ENCODE data around the gene FHIT. TPM values are rescaled to one million over a fixed set of nuclear protein-coding genes. Genes with fewer than 3 reads are reported as not detected.

Gene FHIT
- total and polyA plus RNA-seq, 2 of the 4 experiments (the other 2 are of a cell fraction), result 0.07 TPM; not detected in 1

DNA sequence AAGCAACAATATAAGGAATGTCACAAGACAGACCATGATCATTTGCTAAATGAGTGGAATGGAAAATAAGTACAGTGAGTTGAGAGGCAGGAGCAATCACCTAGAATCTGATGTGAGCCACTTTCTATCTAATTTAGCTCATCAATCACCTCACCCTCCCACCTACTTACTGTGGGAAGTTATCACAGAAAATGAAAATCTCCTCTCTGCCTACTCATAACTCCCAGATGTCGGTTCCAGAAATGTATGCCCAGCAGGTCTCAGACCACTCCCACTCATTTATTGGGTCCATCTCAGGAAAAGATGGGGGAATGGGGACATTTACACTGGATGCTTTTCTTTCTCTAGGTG, 270.9 kb downstream of the FHIT start:
- Histone ChIP-seq H4K20me1 (ENCODE audit: insufficient read depth, low read length) (no peaks in the 10 kb centered on the region), H3K4me3 (ENCODE audit: insufficient read depth, low read depth, low read length) (no peak overlapping the region), H3K27me3 (ENCODE audit: control insufficient read depth, insufficient read depth, low read length) (no peaks in the 10 kb centered on the region), H2AK9ac (replicated peaks; ENCODE audit: low read depth, low read length, poor library complexity) (no peak overlapping the region), H3K9ac (ENCODE audit: low read depth, low read length) (no peak overlapping the region), H3K23ac (ENCODE audit: low read depth, low read length) (no peak overlapping the region), H4K5ac (ENCODE audit: low read depth, low read length) (no peak overlapping the region), H4K8ac (ENCODE audit: low read depth in 2 of 2, low read length in 2 of 2) (no peak overlapping the region), H2BK5ac (ENCODE audit: low read depth, low read length, poor library complexity, severe bottlenecking) (no peak overlapping the region), H3K27ac (ENCODE audit: insufficient read depth, low read length) (no peak overlapping the region), H4K91ac (ENCODE audit: insufficient read depth, low read depth, low read length) (no peak overlapping the region), H3K4me1 (ENCODE audit: control insufficient read depth, insufficient read depth, low read length) (no peaks in the 10 kb centered on the region), H3K4me2 (ENCODE audit: low read depth, low read length) (no peak overlapping the region), H2AK5ac (ENCODE audit: low read depth, low read length) (no peak overlapping the region), H3K56ac (ENCODE audit: extremely low read depth, insufficient read depth, low read length) (no peak overlapping the region), H2AFZ (replicated peaks; ENCODE audit: low read length, poor library complexity) (no peak overlapping the region), H2BK15ac (ENCODE audit: low read depth, low read length) (no peak overlapping the region), H3K9me3 (ENCODE audit: control insufficient read depth, insufficient read depth, low read length) (peaks cover 10% of the 10 kb centered on the region), H2BK120ac (ENCODE audit: low read depth, low read length) (no peak overlapping the region), H2BK20ac (ENCODE audit: low read depth, low read length) (no peak overlapping the region), H3K14ac (replicated peaks; ENCODE audit: low read depth, low read length) (no peak overlapping the region), H3K36me3 (ENCODE audit: control insufficient read depth, insufficient read depth, low read length) (no peaks in the 10 kb centered on the region), H3K18ac (ENCODE audit: low read depth, low read length) (no peak overlapping the region), H3K9me1 (ENCODE audit: insufficient read depth, low read length) (no peaks in the 10 kb centered on the region), H3K79me1 (ENCODE audit: low read depth in 1 of 2, low read length in 2 of 2) (no peaks in the 10 kb centered on the region), H3K4ac (ENCODE audit: low read depth, low read length) (no peak overlapping the region)
- BruUV-seq (replicated peaks), result no TSS peak
- ChIA-PET POLR2A (ENCODE audit: unreplicated experiment) (no interaction called here), CTCF (no interaction called here)
- no CpG with 5 or more reads among the region's 1 CpG for WGBS, 2 experiments (ENCODE audit: extremely low coverage in 2 of 2, insufficient read length in 1 of 2)
- dilution Hi-C loops (cut with HindIII; ENCODE audit: low sequenced_read_pairs, unreplicated experiment), result no loop called here
- ATAC-seq (ENCODE audit: low read depth), result no peak
- no peak for DNase-seq
- intact Hi-C loops (cut with micrococcal nuclease), result no loop called here
- in situ Hi-C loops (cut with MboI; ENCODE audit: low sequenced_read_pairs), result no loop called here
- no peak for TF ChIP-seq ELK1 (IDR thresholded peaks at IDR 0.05; ENCODE audit: borderline replicate concordance, low read depth, low read length)
- no peak for TF ChIP-seq MAFK (IDR thresholded peaks at IDR 0.05; ENCODE audit: low read depth, low read length)
- TF ChIP-seq CHD1 (IDR thresholded peaks at IDR 0.05; ENCODE audit: low read depth, low read length), result no peak
- TF ChIP-seq MXI1 (IDR thresholded peaks at IDR 0.05; ENCODE audit: borderline replicate concordance, low read depth, low read length), result no peak
- no peak for TF ChIP-seq NFE2L2 (IDR thresholded peaks at IDR 0.05; ENCODE audit: low read depth, low read length)
- no peak for TF ChIP-seq RFX5 (IDR thresholded peaks at IDR 0.05; ENCODE audit: low read depth, low read length)
- TF ChIP-seq, protein P1, sequence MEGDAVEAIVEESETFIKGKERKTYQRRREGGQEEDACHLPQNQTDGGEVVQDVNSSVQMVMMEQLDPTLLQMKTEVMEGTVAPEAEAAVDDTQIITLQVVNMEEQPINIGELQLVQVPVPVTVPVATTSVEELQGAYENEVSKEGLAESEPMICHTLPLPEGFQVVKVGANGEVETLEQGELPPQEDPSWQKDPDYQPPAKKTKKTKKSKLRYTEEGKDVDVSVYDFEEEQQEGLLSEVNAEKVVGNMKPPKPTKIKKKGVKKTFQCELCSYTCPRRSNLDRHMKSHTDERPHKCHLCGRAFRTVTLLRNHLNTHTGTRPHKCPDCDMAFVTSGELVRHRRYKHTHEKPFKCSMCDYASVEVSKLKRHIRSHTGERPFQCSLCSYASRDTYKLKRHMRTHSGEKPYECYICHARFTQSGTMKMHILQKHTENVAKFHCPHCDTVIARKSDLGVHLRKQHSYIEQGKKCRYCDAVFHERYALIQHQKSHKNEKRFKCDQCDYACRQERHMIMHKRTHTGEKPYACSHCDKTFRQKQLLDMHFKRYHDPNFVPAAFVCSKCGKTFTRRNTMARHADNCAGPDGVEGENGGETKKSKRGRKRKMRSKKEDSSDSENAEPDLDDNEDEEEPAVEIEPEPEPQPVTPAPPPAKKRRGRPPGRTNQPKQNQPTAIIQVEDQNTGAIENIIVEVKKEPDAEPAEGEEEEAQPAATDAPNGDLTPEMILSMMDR (conservative IDR thresholded peaks at IDR 0.05; ENCODE audit: low read depth, low read length), result no peak
